Esophagus muscularis mucosa (tissue), 4 donors: ENCODE data around the gene GRIP1. TPM values are rescaled to one million over a fixed set of nuclear protein-coding genes. Genes with fewer than 3 reads are reported as not detected.

Source experiments
- DNase-seq: peaks from one replicate; pipeline ENCODE4 v3.0.0-alpha.2; 2017; ENCODE audit errors: extremely low spot score
- H3K27ac ChIP-seq, 4 donors: fragments of 200-600 bp; sonication (generic); replicated peaks in 1 of 4; 1 replicate in 3 of 4; 2 replicates in 1 of 4; pipeline ENCODE4 v1.5.1; 2016 to 2019; ENCODE audit warnings: mild to moderate bottlenecking in 1 of 4
- H3K27me3 ChIP-seq, 4 donors: fragments of 200-600 bp; sonication (generic); one replicate each; pipeline versions ENCODE4 v1.5.1 to v1.6.0; 2016 to 2019
- H3K36me3 ChIP-seq, 4 donors: fragments of 200-600 bp; sonication (generic); one replicate each; pipeline ENCODE4 v1.5.1; 2016 to 2019
- H3K4me1 ChIP-seq, 4 donors: fragments of 200-600 bp; sonication (generic); one replicate each; pipeline ENCODE4 v1.5.1; 2016 to 2019
- H3K4me3 ChIP-seq, 4 donors: fragments of 200-600 bp; sonication (generic); 1 replicate in 2 of 4; 2 replicates in 2 of 4; pipeline ENCODE4 v1.5.1; 2016 to 2019; ENCODE audit warnings: mild to moderate bottlenecking in 4 of 4, moderate library complexity in 1 of 4
- H3K9me3 ChIP-seq, 4 donors: fragments of 200-600 bp; sonication (generic); 1 replicate in 3 of 4; 2 replicates in 1 of 4; pipeline ENCODE4 v1.5.1; 2016 to 2019
- CTCF ChIP-seq, 3 experiments: fragments of 200-600 bp in 2 of 3; fragments of 450-650 bp in 1 of 3; sonication (generic) in 2 of 3; IDR thresholded peaks; one replicate each; pipeline ENCODE4 v1.5.1; 2017 to 2019; ENCODE audit warnings: antibody characterized with exemption in 3 of 3, mild to moderate bottlenecking in 2 of 3, moderate library complexity in 1 of 3
- EP300 ChIP-seq: sonication (generic); formaldehyde crosslinking; IDR thresholded peaks from one replicate; pipeline ENCODE4 v1.6.1; 2017; ENCODE audit warnings: antibody characterized with exemption
- POLR2A ChIP-seq: fragments of 450-650 bp; IDR thresholded peaks from one replicate; pipeline ENCODE4 v1.6.1; 2017; ENCODE audit warnings: antibody characterized with exemption, moderate library complexity, mild to moderate bottlenecking, low read depth
- POLR2AphosphoS5 ChIP-seq, 2 donors: sonication (generic); formaldehyde crosslinking; IDR thresholded peaks; one replicate each; pipeline ENCODE4 v1.6.1; 2017; ENCODE audit warnings: antibody characterized with exemption in 2 of 2
- WGBS: methylation state at CpG from one replicate; pipeline ENCODE4 v1.1.5; 2018; 5-methylcytosine and 5-hydroxymethylcytosine counted together
- intact Hi-C: fragments of 100-400 bp; cut with DNase I; formaldehyde crosslinking; loops from one replicate; pipeline ENCODE4 v1.15.1; 2023
- total RNA-seq, 4 donors: library from RNA; depleted of rRNA; stranded (reverse); fragments of >200 nt; gene quantifications; one replicate each; pipeline versions ENCODE4 v1.1.0 to v1.2.1, GENCODE V29; 2016

GRIP1 gene
- total RNA-seq, 4 donors from 2014 or later, result 12.5 to 15.2 (median 13.6) TPM

- intact Hi-C loops, result no loop called here
- Histone ChIP-seq H3K36me3 (no peaks in the 10 kb centered on the region), H3K27ac (no peak overlapping the region), H3K4me1 (no peaks in the 10 kb centered on the region), H3K4me3 (no peak overlapping the region), H3K9me3 (no peaks in the 10 kb centered on the region), H3K27me3 (no peaks in the 10 kb centered on the region)
- 42% methylated on average over 1 of the region's 1 CpG for WGBS
- TF ChIP-seq EP300 (no peak), CTCF (IDR thresholded peaks at IDR 0.05) (no peak), POLR2AphosphoS5 (IDR thresholded peaks at IDR 0.05) (no peak), POLR2A (no peak)
- DNase-seq, result no peak
These were observed 182.3 kb downstream of the GRIP1 start for GRCh38 chr12:66496595-66496994.

GRCh38 chr12:66495709-66496108 lies 183.2 kb downstream of the GRIP1 start:
- DNase-seq, result no peak
- Histone ChIP-seq H3K27ac (no peak overlapping the region), H3K9me3 (no peaks in the 10 kb centered on the region), H3K4me1 (no peaks in the 10 kb centered on the region), H3K4me3 (no peak overlapping the region), H3K27me3 (no peaks in the 10 kb centered on the region), H3K36me3 (no peaks in the 10 kb centered on the region)
- intact Hi-C loops, result no loop called here
- 93% methylated on average over 14 of the region's 14 CpGs for WGBS
- TF ChIP-seq POLR2AphosphoS5 (IDR thresholded peaks at IDR 0.05) (no peak), EP300 (no peak), POLR2A (no peak), CTCF (IDR thresholded peaks at IDR 0.05) (no peak)

GRCh38 chr12:66493819-66494218 lies 185.1 kb downstream of the GRIP1 start:
- Histone ChIP-seq H3K4me3 (no peak overlapping the region), H3K27me3 (no peaks in the 10 kb centered on the region), H3K4me1 (no peaks in the 10 kb centered on the region), H3K9me3 (no peaks in the 10 kb centered on the region), H3K27ac (no peak overlapping the region), H3K36me3 (no peaks in the 10 kb centered on the region)
- intact Hi-C loops, result no loop called here
- TF ChIP-seq POLR2AphosphoS5 (IDR thresholded peaks at IDR 0.05) (no peak), POLR2A (no peak), CTCF (IDR thresholded peaks at IDR 0.05) (no peak), EP300 (no peak)
- no peak for DNase-seq

GRCh38 chr12:66491853-66492252 lies 187.0 kb downstream of the GRIP1 start:
- H3K4me1 ChIP-seq, result no peaks in the 10 kb centered on the region
- no peaks in the 10 kb centered on the region for H3K27me3 ChIP-seq
- no peaks in the 10 kb centered on the region for H3K36me3 ChIP-seq
- H3K4me3 ChIP-seq, result no peak overlapping the region
- H3K27ac ChIP-seq, result no peak overlapping the region
- intact Hi-C loops, result no loop called here
- DNase-seq, result no peak
- WGBS, result 51% methylated on average over 3 of the region's 3 CpGs
- H3K9me3 ChIP-seq, result no peaks in the 10 kb centered on the region
- TF ChIP-seq POLR2A (no peak), CTCF (IDR thresholded peaks at IDR 0.05) (no peak), EP300 (no peak), POLR2AphosphoS5 (IDR thresholded peaks at IDR 0.05) (no peak)
